ENCODE results near the gene KRTAP9-1.

Gene KRTAP9-1

GRCh38 chr17:41186872-41187271, 2.8 kb upstream of the KRTAP9-1 start:
- Histone ChIP-seq H4K20me1 (ENCODE audit: insufficient read depth) (no peaks in the 10 kb centered on the region), H3K36me3 (ENCODE audit: insufficient read depth) (no peaks in the 10 kb centered on the region), H3K4me1 (ENCODE audit: low read depth, poor library complexity, severe bottlenecking) (no peaks in the 10 kb centered on the region), H3K9ac (no peak overlapping the region), H3K4me3 (IDR thresholded peaks at IDR 0.05; ENCODE audit: insufficient read depth, low read depth, low read length) (no peak overlapping the region), H3K4me2 (no peak overlapping the region), H3K79me2 (ENCODE audit: insufficient read depth, low read depth) (no peaks in the 10 kb centered on the region), H3K27ac (no peak overlapping the region), H2AFZ (ENCODE audit: low read depth) (no peak overlapping the region), H3K27me3 (ENCODE audit: insufficient read depth, low read depth) (no peaks in the 10 kb centered on the region)
- no peak for TF ChIP-seq CTCF (conservative IDR thresholded peaks at IDR 0.05; ENCODE audit: low read depth, low read length)

- no peak overlapping the region for H3K27ac ChIP-seq
- TF ChIP-seq CTCF (conservative IDR thresholded peaks at IDR 0.05; ENCODE audit: low read depth, low read length): no peak
- H3K4me1 ChIP-seq (ENCODE audit: low read depth, poor library complexity, severe bottlenecking): no peaks in the 10 kb centered on the region
These were observed 641 bp downstream of the KRTAP9-1 start for GRCh38 chr17:41190328-41190727.

GRCh38 chr17:41196068-41196467, 6.4 kb downstream of the KRTAP9-1 start:
- Histone ChIP-seq H3K4me1 (ENCODE audit: low read depth, poor library complexity, severe bottlenecking) (peaks cover 10% of the 10 kb centered on the region), H3K4me2 (no peak overlapping the region), H3K79me2 (ENCODE audit: insufficient read depth, low read depth) (no peaks in the 10 kb centered on the region), H3K9ac (no peak overlapping the region), H4K20me1 (ENCODE audit: insufficient read depth) (no peaks in the 10 kb centered on the region), H3K27me3 (ENCODE audit: insufficient read depth, low read depth) (no peaks in the 10 kb centered on the region), H3K4me3 (IDR thresholded peaks at IDR 0.05; ENCODE audit: insufficient read depth, low read depth, low read length) (no peak overlapping the region), H2AFZ (ENCODE audit: low read depth) (no peak overlapping the region), H3K36me3 (ENCODE audit: insufficient read depth) (no peaks in the 10 kb centered on the region), H3K27ac (no peak overlapping the region)
- TF ChIP-seq CTCF (conservative IDR thresholded peaks at IDR 0.05; ENCODE audit: low read depth, low read length): no peak

More at GRCh38 chr17:41190328-41190727, 641 bp downstream of the KRTAP9-1 start:
- Histone ChIP-seq H3K4me3 (IDR thresholded peaks at IDR 0.05; ENCODE audit: insufficient read depth, low read depth, low read length) (no peak overlapping the region), H2AFZ (ENCODE audit: low read depth) (no peak overlapping the region), H3K27me3 (ENCODE audit: insufficient read depth, low read depth) (no peaks in the 10 kb centered on the region), H3K9ac (no peak overlapping the region), H4K20me1 (ENCODE audit: insufficient read depth) (no peaks in the 10 kb centered on the region), H3K4me2 (no peak overlapping the region), H3K36me3 (ENCODE audit: insufficient read depth) (no peaks in the 10 kb centered on the region), H3K79me2 (ENCODE audit: insufficient read depth, low read depth) (no peaks in the 10 kb centered on the region)

DNA sequence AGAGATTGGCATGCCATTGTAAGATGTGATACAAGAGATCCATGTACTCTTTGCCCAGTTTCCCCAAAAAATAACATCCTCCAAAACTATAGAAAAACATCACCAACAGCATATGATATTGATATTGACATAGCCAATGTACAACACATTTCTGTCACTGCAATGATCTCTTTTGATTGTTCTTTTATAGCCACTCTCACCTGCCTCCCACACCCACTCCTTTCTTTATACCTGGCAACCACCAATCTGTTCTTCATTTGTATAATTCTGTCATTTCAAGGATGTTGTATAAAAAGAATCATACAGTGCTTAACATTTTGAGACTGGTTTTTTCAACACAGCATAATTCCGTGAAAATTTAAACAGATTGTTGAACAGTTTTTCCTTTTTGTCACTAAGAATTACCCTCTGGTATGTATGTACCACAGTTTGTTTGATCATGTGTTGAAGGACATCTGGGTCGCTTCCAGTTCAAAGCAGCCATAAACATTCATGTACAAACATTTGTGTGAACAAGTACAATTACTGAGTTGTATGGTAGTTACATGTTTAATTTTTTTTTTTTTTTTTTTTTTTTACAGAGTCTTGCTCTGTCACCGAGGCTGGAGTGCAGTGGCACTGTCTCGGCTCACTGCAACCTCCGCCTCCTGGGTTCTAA, 9.9 kb downstream of the KRTAP9-1 start:
- H3K4me2 ChIP-seq: no peak overlapping the region
- H4K20me1 ChIP-seq (ENCODE audit: insufficient read depth): no peaks in the 10 kb centered on the region
- no peak overlapping the region for H2AFZ ChIP-seq (ENCODE audit: low read depth)
- no peaks in the 10 kb centered on the region for H3K27me3 ChIP-seq (ENCODE audit: insufficient read depth, low read depth)
- H3K36me3 ChIP-seq (ENCODE audit: insufficient read depth): no peaks in the 10 kb centered on the region
- no peak overlapping the region for H3K4me3 ChIP-seq (IDR thresholded peaks at IDR 0.05; ENCODE audit: insufficient read depth, low read depth, low read length)
- no peak for TF ChIP-seq CTCF (conservative IDR thresholded peaks at IDR 0.05; ENCODE audit: low read depth, low read length)
- H3K4me1 ChIP-seq (ENCODE audit: low read depth, poor library complexity, severe bottlenecking): peaks cover 10% of the 10 kb centered on the region
- no peak overlapping the region for H3K27ac ChIP-seq
- no peak overlapping the region for H3K9ac ChIP-seq
- no peaks in the 10 kb centered on the region for H3K79me2 ChIP-seq (ENCODE audit: insufficient read depth, low read depth)

Data from KMS-11 (cell line).